Measurements from ENCODE around the gene PALM2AKAP2. TPM values are rescaled to one million over a fixed set of nuclear protein-coding genes. Genes with fewer than 3 reads are reported as not detected.

PALM2AKAP2 gene
- total RNA-seq, 1 experiment from 2014 or later, result not detected

DNA sequence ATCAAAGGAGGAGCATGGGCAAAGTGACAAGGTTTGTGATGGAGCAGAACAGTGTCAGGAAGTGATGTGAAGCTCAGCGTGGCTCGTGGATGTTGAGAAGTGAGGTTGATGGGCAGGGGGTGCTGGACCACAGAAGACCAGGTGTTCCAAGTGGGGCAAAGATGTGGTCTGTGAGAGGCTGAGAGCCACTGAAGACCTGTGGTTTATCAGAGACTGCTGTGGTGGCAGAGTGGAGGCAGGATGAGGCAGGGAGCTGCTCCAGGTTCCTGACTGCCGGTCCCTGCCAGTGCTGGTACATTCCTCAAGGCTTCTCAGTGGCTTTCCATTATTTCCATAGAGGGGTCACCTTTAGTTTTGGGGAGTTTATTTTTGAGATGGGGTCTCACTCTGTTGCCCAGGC lies 19.1 kb downstream of the PALM2AKAP2 start:
- Histone ChIP-seq H3K27me3 (ENCODE audit: low read length) (no peaks in the 10 kb centered on the region), H3K36me3 (ENCODE audit: insufficient read depth, low read length) (no peaks in the 10 kb centered on the region), H3K27ac (ENCODE audit: low read length) (no peak overlapping the region), H3K9ac (ENCODE audit: low read length) (no peak overlapping the region), H3K79me2 (ENCODE audit: low read length) (no peaks in the 10 kb centered on the region), H3K9me2 (replicated peaks; ENCODE audit: insufficient read depth, low read length) (no peaks in the 10 kb centered on the region), H2AFZ (ENCODE audit: low read length) (no peak overlapping the region), H3K4me2 (ENCODE audit: low read depth, low read length, poor library complexity, severe bottlenecking) (no peak overlapping the region), H3K9me3 (ENCODE audit: low read length) (no peaks in the 10 kb centered on the region), H3K4me3 (ENCODE audit: low read length) (no peak overlapping the region), H4K20me1 (ENCODE audit: insufficient read depth, low read depth, low read length) (no peaks in the 10 kb centered on the region), H3K4me1 (ENCODE audit: low read length) (no peaks in the 10 kb centered on the region)
- no peak for DNase-seq

DNA sequence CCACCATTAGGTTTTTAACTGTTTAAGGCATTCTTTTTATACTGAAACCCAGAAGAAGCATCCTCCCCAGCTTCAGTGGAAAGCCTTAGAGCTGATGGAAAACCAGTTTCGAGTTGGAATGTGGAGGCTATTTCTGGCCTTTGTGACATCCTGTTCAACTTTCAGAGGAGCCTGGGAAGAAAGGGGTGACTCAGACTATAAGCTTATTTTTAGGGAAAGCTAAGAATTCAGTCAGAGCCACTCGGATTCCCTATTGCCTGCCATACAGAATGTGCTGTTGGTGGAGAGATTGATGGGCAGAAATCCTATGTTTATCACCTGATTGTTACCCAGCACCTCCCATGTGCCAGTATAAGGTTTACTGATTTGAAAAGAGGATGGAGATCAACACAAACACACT lies 19.8 kb downstream of the PALM2AKAP2 start:
- Histone ChIP-seq H3K4me3 (ENCODE audit: low read length) (no peak overlapping the region), H3K27me3 (ENCODE audit: low read length) (no peaks in the 10 kb centered on the region), H3K9ac (ENCODE audit: low read length) (no peak overlapping the region), H3K79me2 (ENCODE audit: low read length) (no peaks in the 10 kb centered on the region), H3K36me3 (ENCODE audit: insufficient read depth, low read length) (no peaks in the 10 kb centered on the region), H3K9me3 (ENCODE audit: low read length) (no peaks in the 10 kb centered on the region), H3K9me2 (replicated peaks; ENCODE audit: insufficient read depth, low read length) (no peaks in the 10 kb centered on the region), H4K20me1 (ENCODE audit: insufficient read depth, low read depth, low read length) (no peaks in the 10 kb centered on the region), H2AFZ (ENCODE audit: low read length) (no peak overlapping the region), H3K4me2 (ENCODE audit: low read depth, low read length, poor library complexity, severe bottlenecking) (no peak overlapping the region), H3K27ac (ENCODE audit: low read length) (no peak overlapping the region), H3K4me1 (ENCODE audit: low read length) (no peaks in the 10 kb centered on the region)
- DNase-seq, result no peak

DNA sequence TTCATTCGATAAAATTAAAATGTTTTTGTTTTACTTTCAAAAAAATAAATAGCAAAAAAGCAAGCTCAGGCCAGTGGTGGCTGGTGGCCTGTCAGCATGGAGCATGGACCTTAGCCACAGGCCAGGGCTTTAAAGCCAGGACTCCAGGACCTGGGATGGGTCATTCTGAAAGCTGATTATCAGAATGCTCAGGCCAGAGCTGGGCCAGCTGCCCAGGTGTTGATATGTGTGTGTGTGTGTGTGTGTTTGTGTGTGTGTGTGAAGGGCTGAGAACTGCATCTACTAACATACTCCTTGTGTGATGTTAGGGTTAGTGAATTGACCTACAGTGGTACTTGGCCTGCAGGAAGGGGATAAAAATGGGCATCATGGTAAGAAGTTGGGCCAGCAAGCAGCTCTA lies 21.5 kb downstream of the PALM2AKAP2 start:
- H3K9me2 ChIP-seq (replicated peaks; ENCODE audit: insufficient read depth, low read length), result no peaks in the 10 kb centered on the region
- no peak overlapping the region for H3K9ac ChIP-seq (ENCODE audit: low read length)
- H3K4me1 ChIP-seq (ENCODE audit: low read length), result no peaks in the 10 kb centered on the region
- no peaks in the 10 kb centered on the region for H3K27me3 ChIP-seq (ENCODE audit: low read length)
- DNase-seq, result no peak
- no peak overlapping the region for H3K27ac ChIP-seq (ENCODE audit: low read length)
- H2AFZ ChIP-seq (ENCODE audit: low read length), result no peak overlapping the region
- no peaks in the 10 kb centered on the region for H3K79me2 ChIP-seq (ENCODE audit: low read length)
- H3K9me3 ChIP-seq (ENCODE audit: low read length), result no peaks in the 10 kb centered on the region
- no peaks in the 10 kb centered on the region for H3K36me3 ChIP-seq (ENCODE audit: insufficient read depth, low read length)
- H3K4me2 ChIP-seq (ENCODE audit: low read depth, low read length, poor library complexity, severe bottlenecking), result no peak overlapping the region
- no peak overlapping the region for H3K4me3 ChIP-seq (ENCODE audit: low read length)
- H4K20me1 ChIP-seq (ENCODE audit: insufficient read depth, low read depth, low read length), result no peaks in the 10 kb centered on the region

DNA sequence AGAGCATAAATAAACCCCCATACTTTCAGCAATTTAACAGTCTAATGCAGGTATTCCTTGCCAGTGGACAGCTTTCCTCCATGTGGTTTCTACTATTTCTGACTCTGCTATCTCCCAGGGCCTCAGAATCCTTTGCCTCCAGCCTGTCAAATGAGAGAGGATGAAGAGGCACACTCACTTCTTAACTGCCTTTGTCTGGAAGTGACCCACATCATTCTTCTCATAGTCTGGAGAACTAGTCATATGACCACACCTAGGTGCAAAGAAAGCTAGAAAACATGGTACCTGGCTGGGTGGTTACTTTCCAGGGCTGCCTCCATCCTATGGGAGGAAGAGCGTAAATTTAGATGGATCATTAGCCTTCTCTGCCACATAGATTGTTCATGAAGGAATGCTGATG lies 22.5 kb downstream of the PALM2AKAP2 start:
- H4K20me1 ChIP-seq (ENCODE audit: insufficient read depth, low read depth, low read length), result no peaks in the 10 kb centered on the region
- no peak overlapping the region for H3K9ac ChIP-seq (ENCODE audit: low read length)
- no peaks in the 10 kb centered on the region for H3K36me3 ChIP-seq (ENCODE audit: insufficient read depth, low read length)
- no peak overlapping the region for H3K4me2 ChIP-seq (ENCODE audit: low read depth, low read length, poor library complexity, severe bottlenecking)
- no peak overlapping the region for H3K4me3 ChIP-seq (ENCODE audit: low read length)
- H2AFZ ChIP-seq (ENCODE audit: low read length), result no peak overlapping the region
- H3K27ac ChIP-seq (ENCODE audit: low read length), result no peak overlapping the region
- no peaks in the 10 kb centered on the region for H3K9me2 ChIP-seq (replicated peaks; ENCODE audit: insufficient read depth, low read length)
- H3K27me3 ChIP-seq (ENCODE audit: low read length), result no peaks in the 10 kb centered on the region
- no peaks in the 10 kb centered on the region for H3K4me1 ChIP-seq (ENCODE audit: low read length)
- no peaks in the 10 kb centered on the region for H3K79me2 ChIP-seq (ENCODE audit: low read length)
- no peak for DNase-seq
- no peaks in the 10 kb centered on the region for H3K9me3 ChIP-seq (ENCODE audit: low read length)

DNA sequence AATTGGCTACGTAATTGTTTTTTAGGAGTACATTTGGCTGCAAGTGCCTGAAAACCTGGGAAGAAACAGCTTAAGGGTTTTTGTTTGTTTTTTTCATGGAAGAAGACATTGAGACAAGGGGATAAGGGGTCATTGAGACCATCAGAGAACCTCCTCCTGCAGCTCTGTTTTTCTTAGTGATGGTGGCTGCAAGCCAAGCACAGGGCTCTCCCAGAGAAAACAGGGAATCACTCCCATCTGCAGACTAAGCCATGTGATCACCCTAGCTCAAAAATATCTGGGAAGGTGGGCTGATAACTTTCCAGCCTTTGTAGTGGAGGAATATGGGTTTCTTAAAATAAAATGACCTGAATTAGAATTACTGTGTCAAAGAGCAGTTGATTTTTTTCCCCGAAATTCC lies 25.1 kb downstream of the PALM2AKAP2 start:
- Histone ChIP-seq H3K9me2 (replicated peaks; ENCODE audit: insufficient read depth, low read length) (no peaks in the 10 kb centered on the region), H3K36me3 (ENCODE audit: insufficient read depth, low read length) (no peaks in the 10 kb centered on the region), H3K4me1 (ENCODE audit: low read length) (no peaks in the 10 kb centered on the region), H3K4me3 (ENCODE audit: low read length) (no peak overlapping the region), H4K20me1 (ENCODE audit: insufficient read depth, low read depth, low read length) (no peaks in the 10 kb centered on the region), H3K9me3 (ENCODE audit: low read length) (no peaks in the 10 kb centered on the region), H3K27ac (ENCODE audit: low read length) (no peak overlapping the region), H3K27me3 (ENCODE audit: low read length) (no peaks in the 10 kb centered on the region), H3K79me2 (ENCODE audit: low read length) (no peaks in the 10 kb centered on the region), H3K4me2 (ENCODE audit: low read depth, low read length, poor library complexity, severe bottlenecking) (no peak overlapping the region), H3K9ac (ENCODE audit: low read length) (no peak overlapping the region), H2AFZ (ENCODE audit: low read length) (no peak overlapping the region)
- no peak for DNase-seq

DNA sequence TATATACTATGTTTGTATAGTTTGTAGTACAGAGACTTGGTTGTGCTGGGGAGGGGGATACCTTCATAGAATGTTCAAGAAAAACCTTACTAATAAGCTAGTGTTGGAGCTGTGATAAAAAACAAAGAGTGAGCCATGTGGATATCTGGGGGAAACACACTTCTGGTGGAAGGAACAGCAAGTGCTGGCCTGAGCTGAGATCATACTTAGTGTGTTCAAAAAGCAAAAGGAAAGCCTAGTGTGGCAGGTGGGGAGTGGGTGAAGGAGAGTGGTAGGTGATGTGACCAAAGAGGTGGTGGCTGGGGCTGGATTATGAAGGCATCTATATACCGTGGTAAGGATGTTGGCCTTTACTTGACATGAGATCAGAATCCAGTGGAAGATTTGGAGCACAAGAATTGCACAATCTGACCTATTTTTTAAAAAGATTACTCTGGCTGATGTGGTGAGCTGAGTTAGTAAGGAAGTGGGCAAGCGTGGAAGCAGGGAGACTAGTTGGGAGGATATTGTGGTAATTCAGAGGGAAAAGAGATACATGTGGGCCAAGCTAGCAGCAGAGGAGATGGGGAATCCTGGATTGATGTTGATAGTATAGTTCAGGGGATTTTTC lies 26.6 kb downstream of the PALM2AKAP2 start:
- no peak overlapping the region for H3K27ac ChIP-seq (ENCODE audit: low read length)
- H3K4me1 ChIP-seq (ENCODE audit: low read length), result no peaks in the 10 kb centered on the region
- H3K9me2 ChIP-seq (replicated peaks; ENCODE audit: insufficient read depth, low read length), result no peaks in the 10 kb centered on the region
- H3K36me3 ChIP-seq (ENCODE audit: insufficient read depth, low read length), result no peaks in the 10 kb centered on the region
- H3K27me3 ChIP-seq (ENCODE audit: low read length), result no peaks in the 10 kb centered on the region
- H3K4me3 ChIP-seq (ENCODE audit: low read length), result no peak overlapping the region
- no peak for DNase-seq
- H3K9ac ChIP-seq (ENCODE audit: low read length), result no peak overlapping the region
- H2AFZ ChIP-seq (ENCODE audit: low read length), result no peak overlapping the region
- no peak overlapping the region for H3K4me2 ChIP-seq (ENCODE audit: low read depth, low read length, poor library complexity, severe bottlenecking)
- no peaks in the 10 kb centered on the region for H3K79me2 ChIP-seq (ENCODE audit: low read length)
- H3K9me3 ChIP-seq (ENCODE audit: low read length), result no peaks in the 10 kb centered on the region
- no peaks in the 10 kb centered on the region for H4K20me1 ChIP-seq (ENCODE audit: insufficient read depth, low read depth, low read length)

DNA sequence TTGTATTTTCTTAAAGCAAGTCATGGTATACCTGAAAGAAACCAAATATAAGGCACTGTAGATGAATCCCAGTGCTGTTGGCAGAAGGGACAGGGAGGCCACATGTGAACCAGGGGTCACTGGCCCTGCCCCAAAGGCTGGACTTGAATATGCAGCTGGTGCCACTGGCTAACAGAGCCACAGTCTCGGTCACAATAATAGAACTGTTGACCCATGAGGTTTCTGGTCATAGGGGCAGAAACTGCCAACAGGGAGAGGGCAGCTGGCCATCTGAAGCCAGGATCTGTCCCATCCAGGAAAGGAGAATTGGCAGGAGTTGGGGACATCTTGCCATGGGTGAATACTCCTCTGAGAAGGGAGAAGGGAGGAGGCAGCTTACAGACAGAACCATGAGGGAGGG lies 31.9 kb downstream of the PALM2AKAP2 start:
- Histone ChIP-seq H3K27me3 (ENCODE audit: low read length) (no peaks in the 10 kb centered on the region), H3K9me2 (replicated peaks; ENCODE audit: insufficient read depth, low read length) (no peaks in the 10 kb centered on the region), H3K36me3 (ENCODE audit: insufficient read depth, low read length) (no peaks in the 10 kb centered on the region), H3K79me2 (ENCODE audit: low read length) (no peaks in the 10 kb centered on the region), H3K27ac (ENCODE audit: low read length) (no peak overlapping the region), H2AFZ (ENCODE audit: low read length) (no peak overlapping the region), H3K9ac (ENCODE audit: low read length) (no peak overlapping the region), H3K4me2 (ENCODE audit: low read depth, low read length, poor library complexity, severe bottlenecking) (no peak overlapping the region), H3K9me3 (ENCODE audit: low read length) (no peaks in the 10 kb centered on the region), H3K4me1 (ENCODE audit: low read length) (no peaks in the 10 kb centered on the region), H3K4me3 (ENCODE audit: low read length) (no peak overlapping the region), H4K20me1 (ENCODE audit: insufficient read depth, low read depth, low read length) (no peaks in the 10 kb centered on the region)
- DNase-seq, result no peak

DNA sequence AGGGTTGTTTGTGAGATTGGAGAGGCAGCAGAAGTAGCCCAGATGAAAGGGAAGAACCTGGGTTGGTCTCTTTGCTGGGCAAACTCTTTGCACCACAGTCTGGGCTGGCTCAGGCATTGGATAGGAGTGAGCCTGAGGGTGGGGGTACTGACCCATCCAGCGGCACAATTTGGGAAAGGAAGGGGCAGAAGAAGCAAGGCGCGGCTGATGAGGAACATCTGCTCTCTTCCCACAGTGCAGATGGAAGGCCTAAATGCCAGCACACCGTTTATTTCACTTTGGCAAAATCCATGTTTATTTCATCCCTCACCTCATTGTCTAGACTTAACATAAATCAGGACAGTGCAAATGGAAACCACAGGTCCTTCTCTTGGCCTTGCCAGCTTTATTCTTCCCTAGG lies 32.3 kb downstream of the PALM2AKAP2 start:
- no peaks in the 10 kb centered on the region for H3K9me2 ChIP-seq (replicated peaks; ENCODE audit: insufficient read depth, low read length)
- no peak overlapping the region for H3K4me2 ChIP-seq (ENCODE audit: low read depth, low read length, poor library complexity, severe bottlenecking)
- H3K27me3 ChIP-seq (ENCODE audit: low read length), result no peaks in the 10 kb centered on the region
- H3K4me1 ChIP-seq (ENCODE audit: low read length), result no peaks in the 10 kb centered on the region
- no peak overlapping the region for H3K9ac ChIP-seq (ENCODE audit: low read length)
- H3K27ac ChIP-seq (ENCODE audit: low read length), result no peak overlapping the region
- H3K79me2 ChIP-seq (ENCODE audit: low read length), result no peaks in the 10 kb centered on the region
- H3K9me3 ChIP-seq (ENCODE audit: low read length), result no peaks in the 10 kb centered on the region
- H4K20me1 ChIP-seq (ENCODE audit: insufficient read depth, low read depth, low read length), result no peaks in the 10 kb centered on the region
- no peaks in the 10 kb centered on the region for H3K36me3 ChIP-seq (ENCODE audit: insufficient read depth, low read length)
- no peak for DNase-seq
- no peak overlapping the region for H2AFZ ChIP-seq (ENCODE audit: low read length)
- H3K4me3 ChIP-seq (ENCODE audit: low read length), result no peak overlapping the region

DNA sequence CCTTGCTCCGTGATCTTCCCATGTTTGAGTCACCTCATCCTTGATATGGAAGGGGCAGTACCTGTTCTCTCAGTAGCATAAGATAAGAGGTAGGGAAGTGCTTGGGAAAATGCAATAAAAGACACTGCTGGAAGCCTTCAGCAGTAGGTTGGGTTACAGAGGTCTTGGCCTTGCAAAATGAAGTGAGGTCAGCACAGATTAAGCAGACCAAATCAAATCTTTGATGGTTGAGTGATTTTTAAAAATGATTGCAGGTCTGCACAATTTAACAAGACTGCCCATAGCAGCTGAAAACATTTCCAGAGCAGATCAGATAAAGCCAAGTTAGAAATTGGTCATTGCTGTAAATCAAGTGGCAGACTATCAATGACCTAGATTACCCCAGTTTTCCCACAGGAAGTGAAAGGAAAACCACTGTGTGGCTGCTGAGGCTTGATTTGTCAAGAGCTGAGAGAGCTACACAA lies 32.9 kb downstream of the PALM2AKAP2 start:
- H3K9me2 ChIP-seq (replicated peaks; ENCODE audit: insufficient read depth, low read length), result no peaks in the 10 kb centered on the region
- no peak overlapping the region for H3K27ac ChIP-seq (ENCODE audit: low read length)
- H2AFZ ChIP-seq (ENCODE audit: low read length), result no peak overlapping the region
- DNase-seq, result no peak
- H3K79me2 ChIP-seq (ENCODE audit: low read length), result no peaks in the 10 kb centered on the region
- no peak overlapping the region for H3K4me3 ChIP-seq (ENCODE audit: low read length)
- no peak overlapping the region for H3K9ac ChIP-seq (ENCODE audit: low read length)
- H3K27me3 ChIP-seq (ENCODE audit: low read length), result no peaks in the 10 kb centered on the region
- no peaks in the 10 kb centered on the region for H3K4me1 ChIP-seq (ENCODE audit: low read length)
- H4K20me1 ChIP-seq (ENCODE audit: insufficient read depth, low read depth, low read length), result no peaks in the 10 kb centered on the region
- no peak overlapping the region for H3K4me2 ChIP-seq (ENCODE audit: low read depth, low read length, poor library complexity, severe bottlenecking)
- no peaks in the 10 kb centered on the region for H3K36me3 ChIP-seq (ENCODE audit: insufficient read depth, low read length)
- H3K9me3 ChIP-seq (ENCODE audit: low read length), result no peaks in the 10 kb centered on the region

Measured in Karpas-422 (cell line).